ENCODE measurements around the gene NISCH.

NISCH gene

DNA sequence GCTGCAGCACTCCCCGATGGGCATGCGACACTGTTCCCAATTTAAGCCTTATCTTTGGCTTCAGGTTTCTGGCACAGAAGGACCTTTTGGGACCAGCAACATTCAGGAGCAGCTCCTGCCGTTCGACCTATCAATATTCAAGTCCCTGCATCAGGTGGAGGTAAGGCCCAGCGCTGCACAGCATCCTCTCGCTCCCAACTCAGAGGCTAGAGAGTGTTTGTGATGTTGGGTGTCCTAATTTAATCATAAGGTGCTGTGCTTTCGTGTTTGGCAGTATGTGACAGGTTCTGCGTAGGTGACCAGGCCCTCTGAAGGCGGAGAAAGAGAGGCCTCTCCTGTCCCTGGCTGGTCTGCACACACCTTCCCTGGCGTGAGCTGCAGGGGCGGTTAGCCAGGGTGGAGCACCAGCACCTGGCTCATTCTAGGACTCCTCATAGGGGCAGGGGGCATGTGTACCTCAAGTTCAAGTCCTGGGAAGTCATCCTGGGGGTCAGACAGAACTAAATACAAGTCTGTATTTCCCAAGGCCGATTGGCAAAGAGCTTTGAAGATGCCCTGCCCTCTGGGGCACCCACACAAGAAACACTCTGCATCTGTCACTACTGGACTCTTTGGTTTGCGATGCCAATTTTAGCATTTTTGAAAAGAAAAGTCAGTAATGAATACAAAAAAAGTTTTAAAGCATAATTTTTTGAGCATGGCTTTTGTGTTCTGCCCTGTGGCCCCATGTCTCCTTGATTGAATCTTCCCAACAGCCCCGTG, 17.0 kb downstream of the NISCH start:
- DNase-seq (ENCODE audit: low spot score), result no peak

DNA sequence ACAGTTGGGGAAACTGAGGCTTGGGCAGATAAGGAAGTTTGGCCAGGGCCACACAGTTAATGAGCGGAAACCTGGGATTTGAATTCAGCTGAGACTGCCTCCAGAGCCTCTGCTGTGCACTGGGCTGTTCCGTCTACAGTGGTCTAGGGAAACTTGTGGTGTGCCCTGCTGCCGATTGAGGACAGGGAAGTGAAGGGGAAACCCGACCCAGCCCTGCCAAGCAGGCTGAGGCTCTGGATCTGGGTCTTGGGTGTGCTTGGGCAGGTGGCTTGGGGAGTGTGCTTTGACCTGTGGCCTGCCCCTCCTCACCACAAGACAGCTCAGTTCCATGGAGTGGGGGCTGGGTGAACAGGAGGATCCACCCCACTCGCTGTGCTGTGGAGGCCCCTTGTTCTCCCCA, 17.6 kb downstream of the NISCH start:
- DNase-seq (ENCODE audit: low spot score), result no peak

DNA sequence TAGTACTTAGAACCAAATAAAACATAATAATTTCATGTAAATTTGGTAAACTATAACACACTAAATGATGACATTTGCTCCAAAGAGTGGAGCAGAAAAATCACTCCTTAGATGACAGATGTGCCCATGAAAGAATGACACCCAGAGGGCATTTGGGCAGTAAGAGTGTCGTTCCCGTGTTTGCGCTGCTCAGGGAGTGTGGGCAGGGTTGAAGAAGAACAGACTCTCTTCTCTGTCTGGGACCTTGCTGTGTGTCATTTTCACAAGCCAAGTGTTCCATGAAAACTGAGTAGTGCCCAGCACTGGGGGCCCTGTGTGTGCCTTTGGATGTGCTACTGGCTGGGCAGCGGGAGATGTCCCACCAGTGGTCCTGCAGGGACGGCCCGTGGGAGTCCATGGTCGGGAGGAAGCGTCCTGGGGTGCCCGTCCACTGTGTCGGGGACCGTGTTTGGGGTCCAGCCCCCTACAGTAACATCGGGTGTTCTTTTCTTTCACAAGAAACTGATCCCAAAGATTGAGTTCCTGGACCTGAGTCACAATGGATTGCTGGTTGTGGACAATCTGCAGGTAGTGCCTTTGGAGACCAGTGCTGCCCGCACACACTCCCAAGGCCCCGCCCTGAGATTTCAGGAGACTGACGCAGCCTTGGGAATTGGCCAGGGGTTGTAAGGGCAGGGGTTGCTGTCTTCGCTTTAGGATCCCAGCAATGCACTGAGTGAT, 21.8 kb downstream of the NISCH start:
- DNase-seq (ENCODE audit: low spot score), result no peak

DNA sequence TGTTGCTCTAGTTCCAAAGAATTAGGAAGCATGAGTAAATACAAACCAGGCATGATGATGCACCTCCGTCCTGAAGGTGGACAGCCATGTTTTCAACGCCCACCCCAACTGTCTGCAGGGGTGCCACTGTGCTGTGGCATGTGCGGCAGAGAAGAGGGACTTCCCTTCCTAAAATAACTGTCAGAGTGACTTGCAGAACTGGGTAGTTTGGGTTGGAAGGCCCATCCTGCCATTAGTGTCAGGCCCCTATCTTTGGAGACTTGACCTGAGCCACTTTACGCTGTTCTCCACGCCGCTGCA, 22.3 kb downstream of the NISCH start:
- DNase-seq (ENCODE audit: low spot score), result no peak

DNA sequence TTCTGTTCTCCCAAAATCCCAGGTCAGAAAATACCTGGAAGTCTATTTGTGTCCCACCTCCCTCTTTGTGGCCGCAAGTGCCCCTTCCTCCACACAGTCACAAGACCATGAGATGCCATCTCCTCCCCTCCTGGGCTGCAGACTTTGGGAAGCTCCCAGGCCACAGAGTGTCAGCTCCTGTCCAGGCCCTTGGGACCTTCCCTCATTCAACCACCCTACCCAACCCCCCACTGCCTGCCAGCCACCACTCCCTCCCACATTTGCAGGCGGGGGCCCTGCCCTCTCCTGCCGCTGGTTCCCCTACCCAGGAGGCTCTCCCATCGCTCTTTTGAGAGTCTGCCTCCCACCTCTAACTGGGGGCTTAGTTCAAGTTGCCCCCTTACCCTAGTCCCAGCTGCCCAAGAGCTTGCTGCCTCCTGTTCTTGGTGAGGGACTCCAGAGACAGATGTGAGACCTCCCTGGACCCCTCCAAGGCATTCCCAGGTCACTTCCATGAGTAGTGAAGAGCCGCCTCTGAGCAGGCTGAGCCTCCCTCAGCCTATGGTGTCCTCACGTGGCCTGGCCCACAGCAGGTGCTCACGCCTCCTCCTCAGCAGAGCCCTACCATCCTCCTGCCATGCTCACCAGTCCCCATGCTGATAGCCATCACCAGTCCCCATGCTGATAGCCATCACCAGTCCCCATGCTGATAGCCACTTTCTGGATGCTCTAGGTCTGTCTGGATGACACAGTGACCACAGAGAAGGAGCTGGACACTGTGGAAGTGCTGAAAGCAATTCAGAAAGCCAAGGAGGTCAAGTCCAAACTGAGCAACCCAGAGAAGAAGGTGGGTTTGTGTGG, 23.9 kb downstream of the NISCH start:
- no peak for DNase-seq (ENCODE audit: low spot score)

DNA sequence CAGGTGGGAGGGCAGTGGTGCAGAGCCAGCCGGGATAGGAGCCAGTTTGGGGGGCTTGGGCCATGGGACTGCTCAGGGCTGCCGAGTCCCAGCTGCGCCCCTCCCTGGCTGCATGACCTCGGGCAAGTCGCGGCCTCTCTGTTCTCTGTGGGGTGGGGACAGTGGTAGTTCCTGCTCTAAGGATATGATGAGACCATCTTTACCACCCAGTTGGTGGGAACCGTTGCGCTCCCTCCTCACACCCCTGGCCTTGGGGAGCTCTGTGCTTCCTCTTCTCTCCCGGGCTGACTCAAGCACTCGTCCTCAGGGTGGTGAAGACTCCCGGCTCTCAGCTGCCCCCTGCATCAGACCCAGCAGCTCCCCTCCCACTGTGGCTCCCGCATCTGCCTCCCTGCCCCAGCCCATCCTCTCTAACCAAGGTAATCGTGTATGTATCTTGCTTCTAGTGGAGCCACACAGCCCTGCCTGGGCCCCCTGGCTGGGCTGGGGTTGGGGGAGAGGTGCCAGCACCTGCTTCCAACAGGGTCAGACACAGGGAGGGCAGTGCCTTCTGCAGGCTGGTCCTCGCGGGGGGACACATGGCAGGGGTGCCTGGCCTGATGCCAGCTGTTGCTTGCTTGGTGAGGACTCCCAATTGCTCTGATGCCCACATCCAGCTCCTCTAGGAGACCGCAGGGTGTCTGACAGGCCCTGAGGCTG, 24.6 kb downstream of the NISCH start:
- DNase-seq (ENCODE audit: low spot score), result no peak

DNA sequence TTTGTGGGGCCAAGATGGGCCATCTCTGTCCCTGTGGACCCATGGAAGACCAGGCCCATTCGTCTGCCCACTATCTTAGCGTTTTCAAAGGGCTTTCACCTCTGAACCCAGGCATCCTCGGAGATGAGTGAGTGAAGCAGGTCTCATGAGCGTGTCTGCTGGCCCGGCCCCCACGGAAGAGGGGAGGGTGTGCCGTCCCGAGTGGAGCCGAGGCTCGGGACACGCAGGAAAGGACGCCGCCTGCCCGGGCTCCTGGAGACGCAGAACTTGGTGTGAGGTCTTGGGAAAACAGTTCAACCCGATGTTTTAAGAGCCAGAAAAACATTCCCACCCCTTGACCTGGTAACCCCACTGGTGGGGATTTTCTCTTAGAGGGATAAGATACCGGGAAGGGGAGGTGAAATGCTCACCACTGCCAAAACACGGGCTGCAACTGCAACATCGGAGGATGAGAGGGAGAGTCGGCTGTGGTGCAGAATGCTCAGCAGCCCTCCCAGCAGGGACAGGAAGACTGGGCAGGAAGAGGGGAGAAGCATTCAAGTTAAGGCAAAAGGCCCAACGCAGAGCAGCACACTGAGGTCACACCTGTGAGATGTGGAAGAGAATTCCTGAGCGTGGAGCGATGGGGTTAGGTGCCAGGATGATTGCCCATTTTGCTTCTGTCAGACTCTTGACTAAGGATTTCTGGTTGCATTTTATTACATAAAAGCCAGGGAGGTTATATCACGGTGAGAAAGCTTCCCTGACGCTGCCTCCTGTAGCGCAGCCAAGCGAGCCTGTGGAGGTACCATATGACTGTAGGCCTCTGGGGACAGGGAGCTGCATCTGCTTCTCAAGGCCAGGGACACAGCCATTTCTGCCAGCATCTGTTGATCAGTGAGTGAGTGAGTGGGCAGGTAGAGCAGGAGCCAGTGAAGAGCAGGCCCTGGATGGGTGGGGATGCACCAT, 25.6 kb downstream of the NISCH start:
- DNase-seq (ENCODE audit: low spot score), result peak; percentile 48

DNA sequence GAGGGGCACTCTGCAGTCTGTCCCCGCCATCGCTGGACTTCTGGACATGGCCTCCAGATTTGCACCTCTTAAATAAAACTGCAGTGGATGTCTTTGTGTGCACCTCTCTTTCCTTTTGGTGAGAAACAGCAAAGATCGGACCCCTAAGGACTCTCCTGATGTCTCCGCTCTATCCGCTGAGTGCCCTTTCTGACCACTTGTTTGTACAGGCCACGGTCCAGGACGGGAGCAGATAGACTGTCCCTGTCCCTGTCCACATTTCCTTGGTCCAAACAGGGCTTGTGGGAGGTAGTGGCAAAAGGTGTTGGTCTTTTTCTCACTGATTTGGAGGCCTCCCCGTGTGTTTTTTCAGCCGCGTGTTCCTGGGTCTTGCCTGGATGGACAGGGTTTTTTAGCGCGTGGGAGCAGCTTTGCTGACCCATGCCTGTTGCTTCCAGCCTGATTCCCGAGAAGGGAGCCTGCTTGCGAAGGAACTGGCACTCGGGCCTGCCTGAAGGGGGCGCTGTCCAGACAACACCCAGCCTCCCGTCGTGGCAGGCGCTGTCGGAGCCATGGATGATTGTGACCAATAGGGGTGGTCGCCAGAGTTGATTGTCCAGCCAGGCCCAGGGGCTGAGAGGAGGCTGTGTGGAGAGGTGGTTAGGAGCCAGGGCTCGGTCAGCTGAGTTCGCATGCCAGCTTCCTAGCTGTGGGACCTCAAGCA, 26.6 kb downstream of the NISCH start:
- DNase-seq (ENCODE audit: low spot score), result no peak

DNA sequence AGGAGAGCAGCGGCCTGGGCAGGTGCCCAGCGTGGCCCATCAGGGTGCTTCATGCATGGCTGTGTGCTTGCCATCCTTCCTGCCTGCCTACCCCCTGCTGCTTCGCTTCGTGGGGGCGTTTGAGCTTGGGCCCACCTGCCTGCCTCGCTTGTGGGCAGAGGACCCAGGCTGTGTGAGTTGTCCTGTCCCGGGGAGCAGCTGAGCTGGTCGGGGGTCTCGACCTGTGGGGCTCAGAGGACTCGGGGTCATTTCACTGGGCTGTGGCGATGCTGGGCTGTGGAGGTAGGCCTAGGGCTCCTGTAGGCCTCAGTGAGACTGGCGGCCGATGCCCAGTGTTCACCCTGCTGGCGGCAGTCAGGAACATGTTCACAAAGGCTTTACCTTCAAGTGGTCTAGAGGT, 27.7 kb downstream of the NISCH start:
- DNase-seq (ENCODE audit: low spot score), result no peak

DNA sequence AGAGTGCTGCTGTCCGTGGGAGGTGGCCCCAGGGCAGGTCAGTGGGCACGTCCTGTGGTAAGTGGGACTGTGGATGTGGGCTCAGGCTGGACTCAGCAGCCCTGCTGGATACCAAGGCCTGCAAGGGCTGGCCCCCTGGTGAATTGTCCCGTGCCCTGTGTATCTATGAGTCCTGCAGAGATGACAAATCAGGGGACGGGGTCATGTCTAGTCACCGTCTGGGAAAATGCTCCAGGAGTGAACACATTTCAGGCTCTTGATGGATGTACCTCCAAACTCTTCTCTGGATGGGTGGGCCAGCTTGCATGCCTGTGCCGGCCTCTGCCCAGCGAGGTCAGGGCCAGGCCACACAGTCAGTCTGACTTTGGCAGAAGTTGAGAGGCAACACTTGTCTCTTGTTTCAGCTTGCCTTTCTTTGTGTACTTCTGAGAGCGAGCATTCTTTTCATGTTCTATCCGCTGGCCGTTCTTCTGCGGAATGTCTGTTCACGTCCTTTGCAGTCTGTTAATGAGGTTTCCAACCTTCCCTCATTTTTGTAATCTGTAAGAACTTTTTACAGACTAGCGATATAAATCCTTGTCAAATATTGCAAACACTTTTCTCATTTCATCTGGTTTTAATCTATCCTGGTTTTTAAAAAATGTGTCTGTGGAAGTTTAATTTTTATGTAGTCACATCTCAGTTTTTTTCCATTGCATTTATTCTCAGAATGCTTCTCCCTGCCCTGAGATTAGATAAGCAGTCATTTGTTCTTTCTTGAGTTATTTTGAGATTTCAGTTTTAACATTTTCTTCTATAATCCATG, 28.4 kb downstream of the NISCH start:
- DNase-seq (ENCODE audit: low spot score), result no peak

DNA sequence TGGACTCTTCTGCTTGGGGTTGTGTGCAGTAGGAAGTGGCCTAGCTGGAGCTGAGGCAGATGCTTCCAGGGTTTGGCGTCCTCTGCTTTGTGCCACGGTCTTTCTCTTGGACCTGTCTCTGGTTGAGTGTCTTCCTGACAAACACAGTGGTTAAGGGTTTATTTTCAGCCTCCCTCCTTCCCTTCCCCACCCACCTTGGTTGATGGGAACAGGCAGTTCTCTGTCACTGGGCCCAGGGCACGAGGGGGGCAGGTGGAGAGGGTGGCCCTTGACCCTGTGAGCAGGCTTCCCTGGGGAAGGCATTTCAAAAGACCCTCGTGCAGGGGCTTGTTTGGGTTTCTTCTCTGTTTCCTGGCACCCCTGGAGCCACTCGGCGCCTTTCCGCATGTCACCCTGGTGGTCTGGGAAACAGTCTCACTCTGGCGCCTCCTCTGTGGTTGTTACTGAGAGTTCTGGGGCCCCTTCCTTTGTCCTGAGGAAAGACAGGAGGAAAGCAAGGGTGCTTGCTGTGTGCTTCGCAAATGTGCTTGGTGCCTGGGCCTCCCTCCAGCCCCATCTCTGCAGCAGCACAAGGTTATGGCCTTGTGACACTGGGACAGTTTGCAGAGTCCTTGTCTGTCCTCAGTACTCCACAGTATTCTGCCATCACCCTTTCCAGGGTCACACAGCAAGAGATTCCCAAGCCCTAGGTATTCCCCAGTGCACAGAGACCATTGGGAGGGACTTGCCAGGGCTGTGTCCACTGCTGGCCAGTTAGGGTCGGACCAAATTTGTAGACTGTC, 29.5 kb downstream of the NISCH start:
- DNase-seq (ENCODE audit: low spot score), result no peak

DNA sequence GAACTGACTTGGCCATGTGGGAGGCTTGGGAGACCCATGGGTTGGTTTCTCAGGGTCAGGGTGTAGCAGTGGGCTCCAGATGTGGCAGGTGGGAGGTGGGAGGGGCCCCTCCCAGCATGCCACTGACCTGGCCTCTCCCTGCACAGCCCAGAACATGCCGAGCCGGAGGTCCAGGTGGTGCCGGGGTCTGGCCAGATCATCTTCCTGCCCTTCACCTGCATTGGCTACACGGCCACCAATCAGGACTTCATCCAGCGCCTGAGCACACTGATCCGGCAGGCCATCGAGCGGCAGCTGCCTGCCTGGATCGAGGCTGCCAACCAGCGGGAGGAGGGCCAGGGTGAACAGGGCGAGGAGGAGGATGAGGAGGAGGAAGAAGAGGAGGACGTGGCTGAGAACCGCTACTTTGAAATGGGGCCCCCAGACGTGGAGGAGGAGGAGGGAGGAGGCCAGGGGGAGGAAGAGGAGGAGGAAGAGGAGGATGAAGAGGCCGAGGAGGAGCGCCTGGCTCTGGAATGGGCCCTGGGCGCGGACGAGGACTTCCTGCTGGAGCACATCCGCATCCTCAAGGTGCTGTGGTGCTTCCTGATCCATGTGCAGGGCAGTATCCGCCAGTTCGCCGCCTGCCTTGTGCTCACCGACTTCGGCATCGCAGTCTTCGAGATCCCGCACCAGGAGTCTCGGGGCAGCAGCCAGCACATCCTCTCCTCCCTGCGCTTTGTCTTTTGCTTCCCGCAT, 31.8 kb downstream of the NISCH start:
- DNase-seq (ENCODE audit: low spot score), result no peak

DNA sequence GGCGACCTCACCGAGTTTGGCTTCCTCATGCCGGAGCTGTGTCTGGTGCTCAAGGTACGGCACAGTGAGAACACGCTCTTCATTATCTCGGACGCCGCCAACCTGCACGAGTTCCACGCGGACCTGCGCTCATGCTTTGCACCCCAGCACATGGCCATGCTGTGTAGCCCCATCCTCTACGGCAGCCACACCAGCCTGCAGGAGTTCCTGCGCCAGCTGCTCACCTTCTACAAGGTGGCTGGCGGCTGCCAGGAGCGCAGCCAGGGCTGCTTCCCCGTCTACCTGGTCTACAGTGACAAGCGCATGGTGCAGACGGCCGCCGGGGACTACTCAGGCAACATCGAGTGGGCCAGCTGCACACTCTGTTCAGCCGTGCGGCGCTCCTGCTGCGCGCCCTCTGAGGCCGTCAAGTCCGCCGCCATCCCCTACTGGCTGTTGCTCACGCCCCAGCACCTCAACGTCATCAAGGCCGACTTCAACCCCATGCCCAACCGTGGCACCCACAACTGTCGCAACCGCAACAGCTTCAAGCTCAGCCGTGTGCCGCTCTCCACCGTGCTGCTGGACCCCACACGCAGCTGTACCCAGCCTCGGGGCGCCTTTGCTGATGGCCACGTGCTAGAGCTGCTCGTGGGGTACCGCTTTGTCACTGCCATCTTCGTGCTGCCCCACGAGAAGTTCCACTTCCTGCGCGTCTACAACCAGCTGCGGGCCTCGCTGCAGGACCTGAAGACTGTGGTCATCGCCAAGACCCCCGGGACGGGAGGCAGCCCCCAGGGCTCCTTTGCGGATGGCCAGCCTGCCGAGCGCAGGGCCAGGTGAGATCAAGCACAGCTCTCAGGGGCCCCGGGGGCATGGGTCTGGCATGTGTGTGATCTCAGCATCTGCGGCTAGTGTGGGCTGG, 32.6 kb downstream of the NISCH start:
- DNase-seq (ENCODE audit: low spot score), result no peak

DNA sequence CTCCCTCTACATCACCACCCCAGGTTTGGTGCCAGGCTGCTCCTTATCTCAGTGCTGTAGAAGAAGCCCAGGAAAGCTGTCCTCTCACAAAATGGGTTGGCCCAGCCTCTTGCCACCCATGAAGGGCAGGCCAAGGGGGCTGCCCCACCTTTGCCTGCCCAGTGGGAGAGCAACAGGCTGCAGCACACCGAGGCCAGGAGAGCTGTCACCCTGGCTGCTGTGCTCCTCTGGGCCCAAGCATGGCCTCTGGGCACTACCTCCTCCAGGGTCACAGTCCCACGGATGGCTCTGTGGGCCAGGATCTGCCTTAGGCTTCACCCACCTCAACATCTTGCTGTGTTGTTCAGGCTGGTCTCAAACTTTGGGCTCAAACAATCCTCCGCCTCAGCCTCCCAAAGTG, 33.3 kb downstream of the NISCH start:
- DNase-seq (ENCODE audit: low spot score), result no peak

DNA sequence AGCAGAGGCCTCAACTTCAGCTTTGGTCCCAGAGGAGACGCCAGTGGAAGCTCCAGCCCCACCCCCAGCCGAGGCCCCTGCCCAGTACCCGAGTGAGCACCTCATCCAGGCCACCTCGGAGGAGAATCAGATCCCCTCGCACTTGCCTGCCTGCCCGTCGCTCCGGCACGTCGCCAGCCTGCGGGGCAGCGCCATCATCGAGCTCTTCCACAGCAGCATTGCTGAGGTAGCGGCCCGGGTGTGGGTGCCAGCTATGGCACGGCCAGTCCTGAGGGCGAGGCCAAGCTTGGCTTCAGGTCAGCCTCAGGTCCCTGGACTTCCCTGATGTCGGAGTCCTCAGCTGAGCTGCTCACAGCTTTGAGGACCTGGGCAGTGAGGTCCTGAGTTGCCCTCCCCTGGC, 34.0 kb downstream of the NISCH start:
- no peak for DNase-seq (ENCODE audit: low spot score)

DNA sequence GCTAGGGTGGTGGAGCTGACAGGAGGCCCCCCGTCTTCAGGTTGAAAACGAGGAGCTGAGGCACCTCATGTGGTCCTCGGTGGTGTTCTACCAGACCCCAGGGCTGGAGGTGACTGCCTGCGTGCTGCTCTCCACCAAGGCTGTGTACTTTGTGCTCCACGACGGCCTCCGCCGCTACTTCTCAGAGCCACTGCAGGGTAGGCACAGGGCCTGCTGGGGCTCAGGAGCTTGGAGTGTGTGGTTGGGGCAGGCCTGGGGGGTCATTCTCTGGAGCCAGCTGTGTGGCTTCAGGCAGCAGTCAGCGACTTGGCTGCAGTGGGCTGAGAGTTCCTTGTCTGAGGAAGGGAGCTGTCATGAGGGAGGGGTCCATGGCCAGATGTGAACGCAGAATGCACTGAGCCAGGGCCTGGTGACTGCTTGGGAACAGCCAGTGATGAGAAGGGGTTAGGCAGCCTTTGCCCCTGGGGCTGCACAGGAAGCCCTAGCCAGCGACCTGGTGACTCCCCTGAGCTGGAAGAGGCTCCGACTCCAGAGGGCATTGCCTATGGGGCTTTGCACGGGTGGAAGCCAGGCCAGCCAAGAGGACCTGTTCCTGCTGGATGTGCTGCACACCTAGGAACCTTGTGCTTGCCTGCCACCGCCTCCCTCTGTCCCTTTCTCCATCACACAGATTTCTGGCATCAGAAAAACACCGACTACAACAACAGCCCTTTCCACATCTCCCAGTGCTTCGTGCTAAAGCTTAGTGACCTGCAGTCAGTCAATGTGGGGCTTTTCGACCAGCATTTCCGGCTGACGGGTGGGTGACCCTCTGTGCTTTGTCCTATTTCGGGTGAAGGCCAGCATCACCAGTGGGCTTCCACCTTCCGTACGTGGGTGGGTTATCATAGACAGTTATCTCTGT, 34.9 kb downstream of the NISCH start:
- DNase-seq (ENCODE audit: low spot score), result no peak

All from cerebellar cortex (tissue), 1 donor.